ENCODE measurements around the gene OR51B2. TPM values are rescaled to one million over a fixed set of nuclear protein-coding genes. Genes with fewer than 3 reads are reported as not detected.

OR51B2 gene
- total RNA-seq, 1 experiment from 2014 or later, result 17.1 TPM

GRCh38 chr11:5303626-5304025, 20.5 kb downstream of the OR51B2 start:
- Histone ChIP-seq H3K4me1 (ENCODE audit: control insufficient read depth in 1 of 2, insufficient read depth in 2 of 2, low read length in 2 of 2) (no peaks in the 10 kb centered on the region), H3K4me2 (ENCODE audit: low read length) (no peak overlapping the region), H4K20me1 (ENCODE audit: insufficient read depth) (no peaks in the 10 kb centered on the region), H3K9ac (ENCODE audit: low read length) (no peak overlapping the region), H3K36me3 (ENCODE audit: control insufficient read depth in 1 of 2, insufficient read depth in 2 of 2, low read length in 2 of 2) (peaks cover 7 to 25% of the 10 kb centered on the region in 2 experiments; a peak in 2 of 4 replicates), H3K9me3 (ENCODE audit: control insufficient read depth in 1 of 2, insufficient read depth in 1 of 2, low read depth in 1 of 2, low read length in 2 of 2) (no peaks in the 10 kb centered on the region), H3K79me2 (ENCODE audit: insufficient read depth, low read length) (no peaks in the 10 kb centered on the region), H2AFZ (ENCODE audit: low read depth, low read length, poor library complexity, severe bottlenecking) (no peak overlapping the region), H3K27me3 (ENCODE audit: insufficient read depth, low read length) (no peaks in the 10 kb centered on the region), H3K27ac (ENCODE audit: low read depth, low read length) (no peak overlapping the region), H3K4me3 (replicated peaks in 1 of 2; ENCODE audit: low read depth in 1 of 2, low read length in 2 of 2) (no peak overlapping the region), H3K9me2 (ENCODE audit: insufficient read depth) (no peaks in the 10 kb centered on the region)
- ChIA-PET POLR2A (no interaction called here), RAD21 (ENCODE audit: low non-redundant PET in 1 of 2, low total read pairs in 2 of 2, uncharacterized antibody in 2 of 2, unreplicated experiment in 2 of 2) (no interaction called here), CTCF (no interaction called here)
- ATAC-seq (no peak), DNase-seq (ENCODE audit: low read depth, low spot score) (no peak)
- TF ChIP-seq EGR1 (IDR thresholded peaks at IDR 0.05; ENCODE audit: low read depth) (no peak), POLR2A (IDR thresholded peaks at IDR 0.05; ENCODE audit: borderline replicate concordance, extremely low read depth, insufficient read depth, insufficient read length) (no peak), EZH2 (IDR thresholded peaks at IDR 0.05) (no peak), CBX3 (IDR thresholded peaks at IDR 0.05; ENCODE audit: low read depth) (no peak), SIN3A (IDR thresholded peaks at IDR 0.05; ENCODE audit: low read depth) (no peak), ZNF274 (IDR thresholded peaks at IDR 0.05; ENCODE audit: low read depth, low read length) (no peak), POLR2AphosphoS5 (IDR thresholded peaks at IDR 0.05; ENCODE audit: low read depth, low read length) (no peak; the same call in 1 of the 2 replicates), MAX (IDR thresholded peaks at IDR 0.05) (no peak), JUND (IDR thresholded peaks at IDR 0.05) (no peak), ZFX (IDR thresholded peaks at IDR 0.05) (no peak), ELF1 (IDR thresholded peaks at IDR 0.05; ENCODE audit: borderline replicate concordance, low read depth) (no peak), EZH2phosphoT487 (IDR thresholded peaks at IDR 0.05; ENCODE audit: borderline replicate concordance) (no peak)
- TF ChIP-seq, protein P1, sequence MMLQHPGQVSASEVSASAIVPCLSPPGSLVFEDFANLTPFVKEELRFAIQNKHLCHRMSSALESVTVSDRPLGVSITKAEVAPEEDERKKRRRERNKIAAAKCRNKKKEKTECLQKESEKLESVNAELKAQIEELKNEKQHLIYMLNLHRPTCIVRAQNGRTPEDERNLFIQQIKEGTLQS (IDR thresholded peaks at IDR 0.05), result no peak
- TF ChIP-seq, protein P2, sequence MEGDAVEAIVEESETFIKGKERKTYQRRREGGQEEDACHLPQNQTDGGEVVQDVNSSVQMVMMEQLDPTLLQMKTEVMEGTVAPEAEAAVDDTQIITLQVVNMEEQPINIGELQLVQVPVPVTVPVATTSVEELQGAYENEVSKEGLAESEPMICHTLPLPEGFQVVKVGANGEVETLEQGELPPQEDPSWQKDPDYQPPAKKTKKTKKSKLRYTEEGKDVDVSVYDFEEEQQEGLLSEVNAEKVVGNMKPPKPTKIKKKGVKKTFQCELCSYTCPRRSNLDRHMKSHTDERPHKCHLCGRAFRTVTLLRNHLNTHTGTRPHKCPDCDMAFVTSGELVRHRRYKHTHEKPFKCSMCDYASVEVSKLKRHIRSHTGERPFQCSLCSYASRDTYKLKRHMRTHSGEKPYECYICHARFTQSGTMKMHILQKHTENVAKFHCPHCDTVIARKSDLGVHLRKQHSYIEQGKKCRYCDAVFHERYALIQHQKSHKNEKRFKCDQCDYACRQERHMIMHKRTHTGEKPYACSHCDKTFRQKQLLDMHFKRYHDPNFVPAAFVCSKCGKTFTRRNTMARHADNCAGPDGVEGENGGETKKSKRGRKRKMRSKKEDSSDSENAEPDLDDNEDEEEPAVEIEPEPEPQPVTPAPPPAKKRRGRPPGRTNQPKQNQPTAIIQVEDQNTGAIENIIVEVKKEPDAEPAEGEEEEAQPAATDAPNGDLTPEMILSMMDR (IDR thresholded peaks at IDR 0.05 in 2 of 3, conservative IDR thresholded peaks at IDR 0.05 in 1 of 3; ENCODE audit: borderline replicate concordance in 1 of 3, insufficient read depth in 1 of 3, low read depth in 2 of 3, low read length in 2 of 3), result no peak
- TF ChIP-seq, protein P3, sequence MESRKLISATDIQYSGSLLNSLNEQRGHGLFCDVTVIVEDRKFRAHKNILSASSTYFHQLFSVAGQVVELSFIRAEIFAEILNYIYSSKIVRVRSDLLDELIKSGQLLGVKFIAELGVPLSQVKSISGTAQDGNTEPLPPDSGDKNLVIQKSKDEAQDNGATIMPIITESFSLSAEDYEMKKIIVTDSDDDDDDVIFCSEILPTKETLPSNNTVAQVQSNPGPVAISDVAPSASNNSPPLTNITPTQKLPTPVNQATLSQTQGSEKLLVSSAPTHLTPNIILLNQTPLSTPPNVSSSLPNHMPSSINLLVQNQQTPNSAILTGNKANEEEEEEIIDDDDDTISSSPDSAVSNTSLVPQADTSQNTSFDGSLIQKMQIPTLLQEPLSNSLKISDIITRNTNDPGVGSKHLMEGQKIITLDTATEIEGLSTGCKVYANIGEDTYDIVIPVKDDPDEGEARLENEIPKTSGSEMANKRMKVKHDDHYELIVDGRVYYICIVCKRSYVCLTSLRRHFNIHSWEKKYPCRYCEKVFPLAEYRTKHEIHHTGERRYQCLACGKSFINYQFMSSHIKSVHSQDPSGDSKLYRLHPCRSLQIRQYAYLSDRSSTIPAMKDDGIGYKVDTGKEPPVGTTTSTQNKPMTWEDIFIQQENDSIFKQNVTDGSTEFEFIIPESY (IDR thresholded peaks at IDR 0.05; ENCODE audit: extremely low read depth, insufficient replicate concordance, low read length), result no peak
- no TSS peak for BruUV-seq (replicated peaks)
- intact Hi-C loops (cut with micrococcal nuclease), result no loop called here

All from HCT116 (cell line).